AG09309 (cell line): ENCODE data around the gene ZNF783.
"Not testable (repeated sequence)": the region's sequence is repeated elsewhere in the genome, so short reads cannot be mapped to it uniquely, and the experiment has no call there.

Experiments
- DNase-seq: peaks from one replicate; pipeline ENCODE4 v3.0.0-alpha.2; 2010; ENCODE audit warnings: low read depth
- H3K4me3 ChIP-seq: 2 replicates; pipeline ENCODE4 v1.5.1; 2011; ENCODE audit warnings: mild to moderate bottlenecking, low read depth, low read length, moderate library complexity; ENCODE audit not compliant: control insufficient read depth
- TF ChIP-seq, protein P1 (sequence below): IDR thresholded peaks from 2 replicates; pipeline ENCODE4 v1.5.1; 2011; ENCODE audit warnings: mild to moderate bottlenecking, low read depth, low read length, inconsistent platforms; ENCODE audit not compliant: insufficient read depth, control insufficient read depth; ENCODE audit errors: missing control alignments

The ZNF783 gene

DNA sequence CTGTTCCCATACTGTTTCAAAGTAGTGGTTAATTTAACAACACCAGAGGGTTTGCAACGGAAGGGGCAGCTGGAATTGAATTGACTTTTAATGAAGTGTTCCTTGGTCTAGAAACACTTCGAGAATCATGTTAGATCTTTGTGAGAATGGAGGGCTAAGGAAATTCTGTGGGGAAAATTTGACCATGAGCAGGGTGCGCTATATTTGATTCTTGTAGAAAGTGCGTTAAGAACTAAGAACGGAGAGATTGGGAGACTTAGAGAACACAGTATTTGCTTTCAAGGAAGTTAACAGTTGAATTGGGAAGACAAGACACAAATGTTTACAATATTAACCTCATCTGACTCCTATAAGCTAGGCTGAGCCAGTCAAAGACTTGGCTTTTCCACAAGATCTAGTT is 21.4 kb upstream of the ZNF783 start:
- H3K4me3 ChIP-seq: peak overlapping the region; percentile 80
- TF ChIP-seq, protein P1, sequence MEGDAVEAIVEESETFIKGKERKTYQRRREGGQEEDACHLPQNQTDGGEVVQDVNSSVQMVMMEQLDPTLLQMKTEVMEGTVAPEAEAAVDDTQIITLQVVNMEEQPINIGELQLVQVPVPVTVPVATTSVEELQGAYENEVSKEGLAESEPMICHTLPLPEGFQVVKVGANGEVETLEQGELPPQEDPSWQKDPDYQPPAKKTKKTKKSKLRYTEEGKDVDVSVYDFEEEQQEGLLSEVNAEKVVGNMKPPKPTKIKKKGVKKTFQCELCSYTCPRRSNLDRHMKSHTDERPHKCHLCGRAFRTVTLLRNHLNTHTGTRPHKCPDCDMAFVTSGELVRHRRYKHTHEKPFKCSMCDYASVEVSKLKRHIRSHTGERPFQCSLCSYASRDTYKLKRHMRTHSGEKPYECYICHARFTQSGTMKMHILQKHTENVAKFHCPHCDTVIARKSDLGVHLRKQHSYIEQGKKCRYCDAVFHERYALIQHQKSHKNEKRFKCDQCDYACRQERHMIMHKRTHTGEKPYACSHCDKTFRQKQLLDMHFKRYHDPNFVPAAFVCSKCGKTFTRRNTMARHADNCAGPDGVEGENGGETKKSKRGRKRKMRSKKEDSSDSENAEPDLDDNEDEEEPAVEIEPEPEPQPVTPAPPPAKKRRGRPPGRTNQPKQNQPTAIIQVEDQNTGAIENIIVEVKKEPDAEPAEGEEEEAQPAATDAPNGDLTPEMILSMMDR: no peak
- DNase-seq: no peak

DNA sequence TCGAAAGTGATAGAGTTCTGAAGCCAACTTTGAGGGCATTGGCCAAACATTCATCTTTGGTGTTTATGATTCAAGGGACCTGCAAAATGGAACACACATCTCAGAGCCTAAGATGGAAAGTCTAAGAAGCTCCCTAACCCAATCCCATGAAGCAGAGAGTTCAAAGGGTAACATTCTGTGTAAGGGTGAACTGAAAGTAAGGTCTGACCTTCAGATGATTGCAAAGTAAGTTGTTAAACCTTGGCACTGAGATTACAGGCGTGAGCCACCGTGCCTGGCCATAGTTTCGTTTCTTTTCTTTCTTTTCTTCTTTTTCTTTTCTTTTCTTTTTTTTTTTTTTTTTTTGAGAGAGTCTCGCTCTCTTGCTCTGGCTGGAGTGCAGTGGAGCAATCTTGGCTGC is 20.3 kb upstream of the ZNF783 start:
- no peak for DNase-seq
- no peak overlapping the region for H3K4me3 ChIP-seq
- TF ChIP-seq, protein P1: no peak

DNA sequence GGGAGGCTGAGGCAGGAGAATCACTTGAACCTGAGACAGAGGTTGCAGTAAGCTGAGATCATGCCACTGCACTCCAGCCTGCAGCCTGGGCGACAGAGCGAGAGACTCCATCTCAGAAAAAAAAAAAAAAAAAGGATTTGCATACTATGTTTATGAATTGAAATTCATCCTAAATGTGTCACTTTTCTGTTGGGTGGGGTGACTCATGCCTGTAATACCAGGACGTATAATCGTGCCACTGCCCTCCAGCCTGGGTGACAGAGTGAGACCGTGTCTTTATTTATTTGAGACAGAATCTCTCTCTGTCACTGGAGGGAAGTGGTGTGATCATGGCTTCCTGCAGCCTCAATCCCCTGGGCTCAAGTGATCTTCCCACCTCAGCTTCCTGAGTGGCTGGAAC is 16.8 kb upstream of the ZNF783 start:
- no peak for DNase-seq
- H3K4me3 ChIP-seq: no peak overlapping the region
- TF ChIP-seq, protein P1: no peak

GRCh38 chr7:149245744-149246143 is 16.3 kb upstream of the ZNF783 start:
- DNase-seq: no peak
- TF ChIP-seq, protein P1: no peak
- H3K4me3 ChIP-seq: no peak overlapping the region

GRCh38 chr7:149248777-149249176 is 13.2 kb upstream of the ZNF783 start:
- TF ChIP-seq, protein P1: no peak
- DNase-seq: no peak
- no peak overlapping the region for H3K4me3 ChIP-seq

DNA sequence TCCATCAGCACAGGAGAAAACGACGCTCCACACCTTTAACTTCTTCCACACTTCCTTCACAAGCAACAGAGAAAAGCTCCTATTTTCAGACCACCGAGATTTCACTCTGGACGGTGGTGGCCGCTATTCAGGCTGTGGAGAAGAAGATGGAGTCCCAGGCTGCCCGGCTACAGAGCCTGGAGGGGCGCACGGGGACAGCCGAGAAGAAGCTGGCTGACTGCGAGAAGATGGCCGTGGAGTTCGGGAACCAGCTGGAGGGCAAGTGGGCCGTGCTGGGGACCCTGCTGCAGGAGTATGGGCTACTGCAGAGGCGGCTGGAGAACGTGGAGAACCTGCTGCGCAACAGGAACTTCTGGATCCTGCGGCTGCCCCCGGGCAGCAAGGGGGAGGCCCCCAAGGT is 11.8 kb upstream of the ZNF783 start:
- not testable (repeated sequence) for DNase-seq, H3K4me3 ChIP-seq

DNA sequence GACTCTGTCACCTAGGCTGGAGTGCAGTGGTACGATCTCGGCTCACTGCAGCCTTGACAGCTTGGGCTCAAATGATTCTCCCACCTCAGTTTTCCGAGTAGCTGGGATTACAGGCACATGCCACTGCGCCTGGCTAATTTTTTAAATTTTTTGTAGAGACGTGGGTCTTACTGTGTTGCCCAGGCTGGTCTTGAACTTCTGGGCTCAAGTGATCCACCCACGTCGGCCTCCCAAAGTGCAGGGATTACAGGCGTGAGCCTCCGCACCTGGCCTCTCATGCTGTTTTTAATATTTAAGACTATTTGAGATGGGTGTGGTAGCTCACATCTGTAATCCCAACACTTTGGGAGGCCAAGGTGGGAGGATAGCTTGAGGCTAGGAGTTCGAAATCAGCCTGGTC is 10.5 kb upstream of the ZNF783 start:
- not testable (repeated sequence) for H3K4me3 ChIP-seq, DNase-seq

GRCh38 chr7:149252378-149252777 is 9.6 kb upstream of the ZNF783 start:
- TF ChIP-seq, protein P1: no peak
- H3K4me3 ChIP-seq: no peak overlapping the region
- DNase-seq: no peak
